GM11168 (cell line): ENCODE measurements around the gene NACC2.

Experiments used
- in situ Hi-C: fragments of 300-500 bp; cut with MboI; formaldehyde crosslinking; loops from one replicate; pipeline ENCODE4 v1.12.0; 2022; ENCODE audit warnings: low sequenced_read_pairs; ENCODE audit not compliant: unreplicated experiment

The NACC2 gene

GRCh38 chr9:135970128-135970815, 124.8 kb downstream of the NACC2 start:
- in situ Hi-C loops: no loop called here

- in situ Hi-C loops: loop anchor here (5.0 kb wide), 1 partner anchor 153 kb away; no protein-coding TSS in a partner anchor
These were observed 125.9 kb downstream of the NACC2 start for GRCh38 chr9:135969064-135969683.

- in situ Hi-C loops: loop anchor here (5.0 kb wide), 1 partner anchor 154 kb away; no protein-coding TSS in a partner anchor
These were observed 126.5 kb downstream of the NACC2 start for GRCh38 chr9:135968601-135969000.

- in situ Hi-C loops: loop anchor here (5.0 kb wide), 1 partner anchor 154 kb away; no protein-coding TSS in a partner anchor
These were observed 127.0 kb downstream of the NACC2 start for GRCh38 chr9:135968083-135968476.

- in situ Hi-C loops: loop anchor here (5.0 kb wide), 1 partner anchor 155 kb away; no protein-coding TSS in a partner anchor
These were observed 128.2 kb downstream of the NACC2 start for GRCh38 chr9:135966916-135967260.

GRCh38 chr9:135965124-135965756, 129.8 kb downstream of the NACC2 start:
- in situ Hi-C loops: loop anchor here (5.0 kb wide), 1 partner anchor 157 kb away; no protein-coding TSS in a partner anchor

- in situ Hi-C loops: no loop called here
These were observed 131.2 kb downstream of the NACC2 start for GRCh38 chr9:135963938-135964337.

- in situ Hi-C loops: no loop called here
These were observed 131.8 kb downstream of the NACC2 start for GRCh38 chr9:135963338-135963737.

- in situ Hi-C loops: no loop called here
These were observed 132.3 kb downstream of the NACC2 start for GRCh38 chr9:135962696-135963307.

- in situ Hi-C loops: no loop called here
These were observed 133.0 kb downstream of the NACC2 start for GRCh38 chr9:135961811-135962695.

GRCh38 chr9:135961277-135961715, 133.8 kb downstream of the NACC2 start, which contains the start of gene UBAC1:
UBAC1 (minus strand) TSS chr9:135961373; CDS start chr9:135961162, 211 bp downstream.
- in situ Hi-C loops: no loop called here

- in situ Hi-C loops: no loop called here
These were observed 134.4 kb downstream of the NACC2 start for GRCh38 chr9:135960411-135961276.

- in situ Hi-C loops: no loop called here
These were observed 135.3 kb downstream of the NACC2 start for GRCh38 chr9:135959814-135960213.

- in situ Hi-C loops: no loop called here
These were observed 136.6 kb downstream of the NACC2 start for GRCh38 chr9:135958485-135958884.

- in situ Hi-C loops: no loop called here
These were observed 137.7 kb downstream of the NACC2 start for GRCh38 chr9:135957431-135957830.

GRCh38 chr9:135956802-135957174, 138.3 kb downstream of the NACC2 start:
- in situ Hi-C loops: no loop called here
